Caco-2 (cell line): ENCODE results near the gene VKORC1L1. TPM values are rescaled to one million over a fixed set of nuclear protein-coding genes. Genes with fewer than 3 reads are reported as not detected.
A peak's percentile ranks its signal among the peaks of the same experiment; 100 is the strongest.

ENCODE experiments used
- BruUV-seq: library from RNA; stranded (reverse); fragments of 400-500 nt; replicated peaks from 2 replicates; lab custom pipeline; 2021; lab: Mats Ljungman, UMichigan
- CTCF ChIA-PET: fragments of 300-600 bp; sonication (Branson Sonifier 250); formaldehyde crosslinking; loops from one replicate; lab custom pipeline; 2022; ENCODE audit warnings: antibody characterized with exemption; lab: Charles Lee
- POLR2A ChIA-PET: fragments of 300-600 bp; sonication (Branson Sonifier 250); formaldehyde crosslinking; loops from one replicate; lab custom pipeline; 2022; ENCODE audit warnings: antibody characterized with exemption; lab: Charles Lee
- DNase-seq, 2 experiments: peaks; one replicate each; pipeline versions ENCODE4 v3.0.0 to v3.0.0-alpha.2; 2020 to 2022
- H3K27me3 ChIP-seq: replicated peaks from 2 replicates; pipeline ENCODE4 v1.6.0; 2011; ENCODE audit warnings: low read length; ENCODE audit not compliant: control insufficient read depth, insufficient read depth
- H3K36me3 ChIP-seq: 2 replicates; pipeline ENCODE4 v1.5.1; 2011; ENCODE audit warnings: low read length; ENCODE audit not compliant: control insufficient read depth, insufficient read depth
- H3K4me1 ChIP-seq: fragments of 250-450 bp; sonication (Bioruptor Pico); 2 replicates; pipeline ENCODE4 v1.5.1; 2020; ENCODE audit warnings: mild to moderate bottlenecking
- H3K4me3 ChIP-seq: 2 replicates; pipeline ENCODE4 v1.5.1; 2011; ENCODE audit warnings: low read depth, mild to moderate bottlenecking, control low read depth, low read length
- H3K9me3 ChIP-seq: fragments of 250-450 bp; sonication (Bioruptor Pico); 2 replicates; pipeline ENCODE4 v1.5.1; 2020; ENCODE audit warnings: mild to moderate bottlenecking, moderate library complexity
- H3K27ac Mint-ChIP-seq: one replicate; pipeline ENCODE4 v1.8.0; 2022; ENCODE audit warnings: mixed read lengths; ENCODE audit not compliant: unreplicated experiment
- H3K27me3 Mint-ChIP-seq: one replicate; pipeline ENCODE4 v1.8.0; 2022; ENCODE audit warnings: mixed read lengths; ENCODE audit not compliant: insufficient read depth, unreplicated experiment
- H3K36me3 Mint-ChIP-seq: one replicate; pipeline ENCODE4 v1.8.0; 2022; ENCODE audit warnings: mild to moderate bottlenecking, mixed read lengths; ENCODE audit not compliant: insufficient read depth, unreplicated experiment
- H3K4me1 Mint-ChIP-seq: one replicate; pipeline ENCODE4 v1.8.0; 2022; ENCODE audit warnings: low read depth, mixed read lengths; ENCODE audit not compliant: unreplicated experiment
- H3K4me3 Mint-ChIP-seq: one replicate; pipeline ENCODE4 v1.8.0; 2022; ENCODE audit warnings: mild to moderate bottlenecking, moderate library complexity, mixed read lengths; ENCODE audit not compliant: unreplicated experiment
- H3K9me3 Mint-ChIP-seq: one replicate; pipeline ENCODE4 v1.8.0; 2022; ENCODE audit warnings: mixed read lengths; ENCODE audit not compliant: unreplicated experiment
- intact Hi-C: fragments of 100-400 bp; cut with micrococcal nuclease; formaldehyde crosslinking; loops from one replicate; pipeline ENCODE4 v1.10.0; 2022; ENCODE audit not compliant: unreplicated experiment
- total RNA-seq: library from RNA; stranded (reverse); gene quantifications from 2 replicates; pipeline ENCODE4 v1.2.3, GENCODE V29; 2022
- TF ChIP-seq, protein P1 (sequence below), 2 experiments: fragments of 200-600 bp in 1 of 2; IDR thresholded peaks; 1 replicate in 1 of 2; 2 replicates in 1 of 2; pipeline versions ENCODE4 v1.5.1 to v1.8.0; 2011 to 2022; ENCODE audit warnings: antibody characterized with exemption in 1 of 2, control low read depth in 1 of 2, inconsistent platforms in 1 of 2, low read depth in 1 of 2, low read length in 1 of 2, mild to moderate bottlenecking in 1 of 2, moderate library complexity in 1 of 2; ENCODE audit not compliant: insufficient read depth in 1 of 2, severe bottlenecking in 1 of 2, unreplicated experiment in 1 of 2

The VKORC1L1 gene
- total RNA-seq, 1 experiment from 2014 or later: 35.2 TPM

DNA sequence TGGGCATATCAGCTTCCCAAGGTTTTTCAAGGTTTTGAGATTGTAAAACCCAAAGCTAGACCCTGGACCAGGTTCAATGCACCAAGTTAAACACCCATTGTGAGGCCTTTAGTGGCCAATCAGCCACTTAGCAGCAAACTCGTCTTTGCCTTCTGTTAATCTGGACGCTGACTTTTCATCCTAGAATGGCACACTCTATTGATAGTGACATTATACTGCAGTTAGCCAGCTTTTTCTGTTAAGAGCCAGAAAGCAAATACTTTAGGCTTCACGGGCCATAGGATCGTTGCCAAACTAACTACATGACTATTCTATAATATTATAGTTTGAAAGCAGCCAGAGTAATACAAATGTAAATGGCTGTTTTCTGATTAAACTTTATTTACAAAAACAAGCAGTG is 51.3 kb downstream of the VKORC1L1 start:
- Mint-ChIP-seq H3K27ac (no peak overlapping the region), H3K4me1 (peaks cover 19% of the 10 kb centered on the region), H3K36me3 (no peaks in the 10 kb centered on the region), H3K9me3 (no peaks in the 10 kb centered on the region), H3K27me3 (no peaks in the 10 kb centered on the region), H3K4me3 (no peak overlapping the region)
- no peaks in the 10 kb centered on the region for H3K9me3 ChIP-seq
- TF ChIP-seq, protein P1, sequence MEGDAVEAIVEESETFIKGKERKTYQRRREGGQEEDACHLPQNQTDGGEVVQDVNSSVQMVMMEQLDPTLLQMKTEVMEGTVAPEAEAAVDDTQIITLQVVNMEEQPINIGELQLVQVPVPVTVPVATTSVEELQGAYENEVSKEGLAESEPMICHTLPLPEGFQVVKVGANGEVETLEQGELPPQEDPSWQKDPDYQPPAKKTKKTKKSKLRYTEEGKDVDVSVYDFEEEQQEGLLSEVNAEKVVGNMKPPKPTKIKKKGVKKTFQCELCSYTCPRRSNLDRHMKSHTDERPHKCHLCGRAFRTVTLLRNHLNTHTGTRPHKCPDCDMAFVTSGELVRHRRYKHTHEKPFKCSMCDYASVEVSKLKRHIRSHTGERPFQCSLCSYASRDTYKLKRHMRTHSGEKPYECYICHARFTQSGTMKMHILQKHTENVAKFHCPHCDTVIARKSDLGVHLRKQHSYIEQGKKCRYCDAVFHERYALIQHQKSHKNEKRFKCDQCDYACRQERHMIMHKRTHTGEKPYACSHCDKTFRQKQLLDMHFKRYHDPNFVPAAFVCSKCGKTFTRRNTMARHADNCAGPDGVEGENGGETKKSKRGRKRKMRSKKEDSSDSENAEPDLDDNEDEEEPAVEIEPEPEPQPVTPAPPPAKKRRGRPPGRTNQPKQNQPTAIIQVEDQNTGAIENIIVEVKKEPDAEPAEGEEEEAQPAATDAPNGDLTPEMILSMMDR (IDR thresholded peaks at IDR 0.05; ENCODE audit: insufficient read depth in 1 of 2, low read depth in 1 of 2, low read length in 1 of 2, severe bottlenecking in 1 of 2, unreplicated experiment in 1 of 2): no peak
- no peaks in the 10 kb centered on the region for H3K36me3 ChIP-seq
- DNase-seq: no peak
- intact Hi-C loops: no loop called here
- POLR2A ChIA-PET: no interaction called here
- no TSS peak for BruUV-seq
- CTCF ChIA-PET: no interaction called here
- peaks cover 35% of the 10 kb centered on the region for H3K4me1 ChIP-seq
- no peak overlapping the region for H3K4me3 ChIP-seq
- H3K27me3 ChIP-seq: no peaks in the 10 kb centered on the region

DNA sequence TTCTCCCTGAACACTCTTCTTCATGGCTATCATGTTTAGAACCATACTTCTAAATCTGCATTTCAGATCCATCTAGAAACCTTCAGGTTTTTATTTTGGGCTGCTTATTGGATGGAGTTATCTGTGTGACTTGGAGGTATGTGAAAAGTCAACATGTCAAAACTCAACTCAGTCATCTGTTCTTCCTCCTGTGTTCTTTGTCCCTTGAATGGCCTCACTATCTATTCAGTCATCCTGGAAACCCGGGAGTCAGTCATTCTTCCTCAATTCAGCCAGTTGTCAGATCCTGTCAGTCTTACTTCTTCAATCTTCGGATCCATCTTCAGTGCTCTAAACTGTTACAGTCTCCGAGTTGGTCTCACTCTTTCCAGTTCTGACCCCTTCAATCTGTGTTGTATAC is 52.2 kb downstream of the VKORC1L1 start:
- no peaks in the 10 kb centered on the region for H3K9me3 Mint-ChIP-seq
- no peaks in the 10 kb centered on the region for H3K9me3 ChIP-seq
- ChIA-PET CTCF (no interaction called here), POLR2A (no interaction called here)
- intact Hi-C loops: loop anchor here (5.0 kb wide), 1 partner anchor 53 kb away; the partner anchor contains the start of gene VKORC1L1
- peak in 1 of 2 experiments; percentile 22 for DNase-seq
- TF ChIP-seq, protein P1 (IDR thresholded peaks at IDR 0.05; ENCODE audit: insufficient read depth in 1 of 2, low read depth in 1 of 2, low read length in 1 of 2, severe bottlenecking in 1 of 2, unreplicated experiment in 1 of 2): no peak
- peaks cover 19% of the 10 kb centered on the region for H3K4me1 Mint-ChIP-seq
- no peak overlapping the region for H3K4me3 Mint-ChIP-seq
- no peaks in the 10 kb centered on the region for H3K27me3 ChIP-seq
- H3K4me3 ChIP-seq: no peak overlapping the region
- H3K4me1 ChIP-seq: peaks cover 35% of the 10 kb centered on the region
- H3K36me3 ChIP-seq: no peaks in the 10 kb centered on the region
- H3K36me3 Mint-ChIP-seq: no peaks in the 10 kb centered on the region
- no TSS peak for BruUV-seq
- no peaks in the 10 kb centered on the region for H3K27me3 Mint-ChIP-seq
- no peak overlapping the region for H3K27ac Mint-ChIP-seq

DNA sequence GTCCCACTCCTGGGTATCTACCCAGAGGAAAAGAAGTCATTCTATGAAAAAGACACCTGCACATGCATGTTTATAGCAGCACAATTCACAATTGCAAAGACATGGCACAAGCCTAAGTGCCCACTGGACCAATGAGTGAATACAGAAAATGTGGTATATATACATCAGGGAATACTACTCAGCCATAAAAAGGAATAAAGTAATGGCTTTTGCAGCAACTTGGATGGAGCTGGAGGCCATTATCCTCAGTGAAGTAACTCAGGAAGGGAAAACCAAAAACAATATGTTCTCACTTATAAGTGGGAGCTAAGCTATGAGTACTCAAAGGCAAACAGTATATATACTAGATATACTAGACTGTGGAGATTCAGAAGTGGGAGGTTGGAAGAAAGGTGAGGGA is 53.7 kb downstream of the VKORC1L1 start:
- intact Hi-C loops: loop anchor here (5.0 kb wide), 1 partner anchor 54 kb away; the partner anchor contains the start of gene VKORC1L1
- H3K27me3 ChIP-seq: no peaks in the 10 kb centered on the region
- Mint-ChIP-seq H3K4me3 (no peak overlapping the region), H3K27me3 (no peaks in the 10 kb centered on the region), H3K36me3 (no peaks in the 10 kb centered on the region), H3K4me1 (peaks cover 19% of the 10 kb centered on the region), H3K9me3 (no peaks in the 10 kb centered on the region), H3K27ac (no peak overlapping the region)
- CTCF ChIA-PET: no interaction called here
- TF ChIP-seq, protein P1 (IDR thresholded peaks at IDR 0.05; ENCODE audit: insufficient read depth in 1 of 2, low read depth in 1 of 2, low read length in 1 of 2, severe bottlenecking in 1 of 2, unreplicated experiment in 1 of 2): no peak
- H3K9me3 ChIP-seq: no peaks in the 10 kb centered on the region
- POLR2A ChIA-PET: no interaction called here
- BruUV-seq: no TSS peak
- no peak overlapping the region for H3K4me3 ChIP-seq
- peaks cover 35% of the 10 kb centered on the region for H3K4me1 ChIP-seq
- no peak for DNase-seq
- H3K36me3 ChIP-seq: no peaks in the 10 kb centered on the region
